ENCODE measurements around the gene MKS1. TPM values are rescaled to one million over a fixed set of nuclear protein-coding genes. Genes with fewer than 3 reads are reported as not detected.

MKS1 gene
- total RNA-seq, 1 experiment from 2014 or later = 24.8 TPM

DNA sequence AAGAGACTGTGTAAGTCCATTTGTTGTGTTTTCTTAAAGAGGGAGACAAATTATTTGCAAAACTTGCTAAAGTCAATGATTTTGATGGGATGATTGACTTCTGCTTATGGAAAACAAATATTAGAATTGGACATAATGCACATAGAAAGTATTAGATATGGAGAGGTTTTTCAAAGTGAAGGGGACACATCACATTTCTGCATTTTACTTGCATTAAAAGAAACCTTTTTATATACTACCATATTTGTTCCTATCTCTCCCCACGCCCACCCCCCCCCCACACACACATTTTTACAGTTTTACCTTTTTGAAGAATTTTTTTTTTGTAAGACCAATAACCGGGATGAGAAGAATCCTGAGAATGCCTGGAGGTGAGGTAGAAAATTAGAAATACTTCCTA, 60.9 kb downstream of the MKS1 start:
- no peak overlapping the region for H3K4ac ChIP-seq (ENCODE audit: low read depth, low read length)
- H3K4me3 Mint-ChIP-seq = no peak overlapping the region
- no peak overlapping the region for H2BK12ac ChIP-seq (ENCODE audit: insufficient read length, low read depth, low read length)
- no peak overlapping the region for H4K5ac ChIP-seq (ENCODE audit: insufficient read length, low read depth, low read length)
- H3K9me3 Mint-ChIP-seq = no peaks in the 10 kb centered on the region
- no peak overlapping the region for H2AFZ ChIP-seq (ENCODE audit: low read length)
- no peak overlapping the region for H3K4me2 ChIP-seq (ENCODE audit: insufficient read depth, insufficient read length, low read length)
- no peaks in the 10 kb centered on the region for H3K9me3 ChIP-seq (ENCODE audit: control insufficient read depth, low read depth, low read length)
- H3K4me1 ChIP-seq (ENCODE audit: insufficient read depth, low read length) = no peaks in the 10 kb centered on the region; the same call in 1 of the 2 replicates
- H3K23ac ChIP-seq (ENCODE audit: insufficient read length, low read depth, low read length) = no peak overlapping the region
- H3K36me3 Mint-ChIP-seq (ENCODE audit: insufficient read depth in 1 of 3, low read depth in 3 of 3) = no peaks in the 10 kb centered on the region; a peak in 1 of 7 replicates
- H3K79me2 ChIP-seq (ENCODE audit: insufficient read depth, low read length) = no peaks in the 10 kb centered on the region
- H3K27ac ChIP-seq (ENCODE audit: insufficient read length, low read depth, low read length) = no peak overlapping the region
- H2BK20ac ChIP-seq (ENCODE audit: low read depth, low read length, poor library complexity, severe bottlenecking) = no peak overlapping the region
- no peak for DNase-seq
- no CpG with 5 or more reads among the region's 2 CpGs for WGBS (ENCODE audit: extremely low coverage, insufficient read length, low lambda C conversion rate)
- H4K20me1 ChIP-seq (ENCODE audit: control insufficient read depth, insufficient read depth, insufficient read length) = no peaks in the 10 kb centered on the region
- no peak overlapping the region for H4K91ac ChIP-seq (ENCODE audit: insufficient read length, low read depth, low read length)
- H4K8ac ChIP-seq (replicated peaks; ENCODE audit: insufficient read length, low read depth, low read length) = no peak overlapping the region
- H3K27ac Mint-ChIP-seq = no peak overlapping the region
- no peaks in the 10 kb centered on the region for H3K79me1 ChIP-seq (ENCODE audit: insufficient read depth, low read depth, low read length, poor library complexity, severe bottlenecking)
- H3K9ac ChIP-seq (ENCODE audit: extremely low read depth, insufficient read length, low read length) = no peak overlapping the region
- H3K56ac ChIP-seq (ENCODE audit: insufficient read length, low read depth, low read length) = no peak overlapping the region
- no peak overlapping the region for H3T11ph ChIP-seq (ENCODE audit: low read length)
- H3K27me3 Mint-ChIP-seq (ENCODE audit: low read depth) = peaks cover 85% of the 10 kb centered on the region
- no peak overlapping the region for H2BK15ac ChIP-seq (ENCODE audit: low read depth, low read length)
- no peak for TF ChIP-seq CTCF (conservative IDR thresholded peaks at IDR 0.05)
- H2BK5ac ChIP-seq (ENCODE audit: insufficient read length, low read length) = no peak overlapping the region
- H2BK120ac ChIP-seq (ENCODE audit: low read depth, low read length, poor library complexity, severe bottlenecking) = no peak overlapping the region
- H3K4me1 Mint-ChIP-seq = peaks cover 6 to 7% of the 10 kb centered on the region in 2 experiments
- no peak overlapping the region for H3K14ac ChIP-seq (ENCODE audit: insufficient read depth, low read length)
- H3K23me2 ChIP-seq (ENCODE audit: insufficient read length, low read depth, low read length, poor library complexity, severe bottlenecking) = peaks cover 11% of the 10 kb centered on the region
- no peak overlapping the region for H2AK5ac ChIP-seq (ENCODE audit: insufficient read length, low read length)
- no peak overlapping the region for H3K18ac ChIP-seq (ENCODE audit: insufficient read length, low read depth, low read length)
- H3K27me3 ChIP-seq (ENCODE audit: insufficient read depth, low read length) = no peaks in the 10 kb centered on the region; the same call in 1 of the 2 replicates
